ENCODE measurements around the gene STAC2. TPM values are rescaled to one million over a fixed set of nuclear protein-coding genes. Genes with fewer than 3 reads are reported as not detected.

STAC2 gene
- total and polyA plus RNA-seq, 5 donors from 2014 or later, result not detected

- H3K4me1 ChIP-seq (ENCODE audit: control insufficient read depth, insufficient read depth, low read length, poor library complexity, severe bottlenecking), result peaks cover 3% of the 10 kb centered on the region
- H3K4me1 Mint-ChIP-seq, result peaks cover 0 to 26% (median 3%) of the 10 kb centered on the region in 4 donors
- DNase-seq (peak; percentile 59 to 76 (median 71)), ATAC-seq (ENCODE audit: low read depth in 2 of 2) (peak; percentile 62 to 72)
- H3K27ac Mint-ChIP-seq, result peak overlapping the region in 1 of 3 donors; percentile 38
- no peaks in the 10 kb centered on the region for H3K9me3 Mint-ChIP-seq
- H3K27me3 Mint-ChIP-seq, result peaks cover 9% of the 10 kb centered on the region
- H3K4me3 ChIP-seq (ENCODE audit: low read depth, low read length), result no peak overlapping the region
- H3K27ac ChIP-seq (ENCODE audit: insufficient read depth, low read length, poor library complexity, severe bottlenecking), result no peak overlapping the region
- H3K9me3 ChIP-seq (ENCODE audit: control insufficient read depth in 2 of 2, low read length in 2 of 2), result no peaks in the 10 kb centered on the region
- H3K36me3 Mint-ChIP-seq, result peaks cover 15% of the 10 kb centered on the region
- H3K4me3 Mint-ChIP-seq, result no peak overlapping the region
- no peaks in the 10 kb centered on the region for H3K27me3 ChIP-seq (ENCODE audit: control insufficient read depth, insufficient read depth, low read length)
- peaks cover 15% of the 10 kb centered on the region for H3K36me3 ChIP-seq (ENCODE audit: control insufficient read depth, insufficient read depth, low read length)
Observed at GRCh38 chr17:39174920-39175694, 50.6 kb downstream of the STAC2 start.

GRCh38 chr17:39173526-39174274, 52.0 kb downstream of the STAC2 start:
- Mint-ChIP-seq H3K27me3 (peaks cover 18% of the 10 kb centered on the region), H3K9me3 (no peaks in the 10 kb centered on the region), H3K4me1 (peaks cover 0 to 26% (median 3%) of the 10 kb centered on the region in 4 donors), H3K27ac (peak overlapping the region in 1 of 3 donors; percentile 75), H3K36me3 (peaks cover 15% of the 10 kb centered on the region), H3K4me3 (no peak overlapping the region)
- H3K4me1 ChIP-seq (ENCODE audit: control insufficient read depth, insufficient read depth, low read length, poor library complexity, severe bottlenecking), result peaks cover 3% of the 10 kb centered on the region
- no peak overlapping the region for H3K27ac ChIP-seq (ENCODE audit: insufficient read depth, low read length, poor library complexity, severe bottlenecking)
- H3K36me3 ChIP-seq (ENCODE audit: control insufficient read depth, insufficient read depth, low read length), result peaks cover 14% of the 10 kb centered on the region
- no peak for ATAC-seq (ENCODE audit: low read depth in 2 of 2)
- no peak for DNase-seq
- no peak overlapping the region for H3K4me3 ChIP-seq (ENCODE audit: low read depth, low read length)
- H3K9me3 ChIP-seq (ENCODE audit: control insufficient read depth in 2 of 2, low read length in 2 of 2), result no peaks in the 10 kb centered on the region
- H3K27me3 ChIP-seq (ENCODE audit: control insufficient read depth, insufficient read depth, low read length), result no peaks in the 10 kb centered on the region

- Mint-ChIP-seq H3K9me3 (peaks cover 0 to 1% (median 0%) of the 10 kb centered on the region in 7 donors), H3K4me1 (peaks cover 0 to 26% (median 3%) of the 10 kb centered on the region in 4 donors), H3K27me3 (peaks cover 23% of the 10 kb centered on the region), H3K4me3 (no peak overlapping the region), H3K36me3 (peaks cover 14% of the 10 kb centered on the region), H3K27ac (peak overlapping the region in 1 of 3 donors; percentile 75)
- DNase-seq, result peak in 1 of 3 donors; percentile 29
- peaks cover 11% of the 10 kb centered on the region for H3K36me3 ChIP-seq (ENCODE audit: control insufficient read depth, insufficient read depth, low read length)
- H3K9me3 ChIP-seq (ENCODE audit: control insufficient read depth in 2 of 2, low read length in 2 of 2), result no peaks in the 10 kb centered on the region
- no peak for ATAC-seq (ENCODE audit: low read depth in 2 of 2)
- H3K27me3 ChIP-seq (ENCODE audit: control insufficient read depth, insufficient read depth, low read length), result no peaks in the 10 kb centered on the region
- no peak overlapping the region for H3K27ac ChIP-seq (ENCODE audit: insufficient read depth, low read length, poor library complexity, severe bottlenecking)
- peaks cover 3% of the 10 kb centered on the region for H3K4me1 ChIP-seq (ENCODE audit: control insufficient read depth, insufficient read depth, low read length, poor library complexity, severe bottlenecking)
- no peak overlapping the region for H3K4me3 ChIP-seq (ENCODE audit: low read depth, low read length)
Observed at GRCh38 chr17:39173080-39173479, 52.7 kb downstream of the STAC2 start.

GRCh38 chr17:39171933-39172332, 53.8 kb downstream of the STAC2 start:
- DNase-seq, result no peak
- peaks cover 30% of the 10 kb centered on the region for H3K27me3 Mint-ChIP-seq

GRCh38 chr17:39170558-39170957, 55.2 kb downstream of the STAC2 start:
- Mint-ChIP-seq H3K9me3 (peaks cover 0 to 1% (median 0%) of the 10 kb centered on the region in 7 donors), H3K27me3 (peaks cover 37% of the 10 kb centered on the region), H3K27ac (no peak overlapping the region), H3K36me3 (no peaks in the 10 kb centered on the region), H3K4me3 (no peak overlapping the region), H3K4me1 (peaks cover 0 to 31% (median 8%) of the 10 kb centered on the region in 4 donors)
- DNase-seq, result no peak
- Histone ChIP-seq H3K9me3 (ENCODE audit: control insufficient read depth in 2 of 2, low read length in 2 of 2) (no peaks in the 10 kb centered on the region), H3K4me3 (ENCODE audit: low read depth, low read length) (no peak overlapping the region), H3K27ac (ENCODE audit: insufficient read depth, low read length, poor library complexity, severe bottlenecking) (no peak overlapping the region), H3K36me3 (ENCODE audit: control insufficient read depth, insufficient read depth, low read length) (no peaks in the 10 kb centered on the region), H3K27me3 (ENCODE audit: control insufficient read depth, insufficient read depth, low read length) (peaks cover 16% of the 10 kb centered on the region), H3K4me1 (ENCODE audit: control insufficient read depth, insufficient read depth, low read length, poor library complexity, severe bottlenecking) (peaks cover 6% of the 10 kb centered on the region)
- ATAC-seq (ENCODE audit: low read depth in 2 of 2), result no peak

More at GRCh38 chr17:39171933-39172332, 53.8 kb downstream of the STAC2 start:
- no peak overlapping the region for H3K27ac ChIP-seq (ENCODE audit: insufficient read depth, low read length, poor library complexity, severe bottlenecking)
- H3K36me3 ChIP-seq (ENCODE audit: control insufficient read depth, insufficient read depth, low read length), result peaks cover 5% of the 10 kb centered on the region
- H3K27me3 ChIP-seq (ENCODE audit: control insufficient read depth, insufficient read depth, low read length), result peaks cover 6% of the 10 kb centered on the region
- H3K27ac Mint-ChIP-seq, result peak overlapping the region in 1 of 3 donors; percentile 13
- H3K36me3 Mint-ChIP-seq, result peaks cover 6% of the 10 kb centered on the region
- no peak overlapping the region for H3K4me3 ChIP-seq (ENCODE audit: low read depth, low read length)
- H3K9me3 ChIP-seq (ENCODE audit: control insufficient read depth in 2 of 2, low read length in 2 of 2), result no peaks in the 10 kb centered on the region
- H3K9me3 Mint-ChIP-seq, result peaks cover 0 to 1% (median 0%) of the 10 kb centered on the region in 7 donors
- H3K4me1 ChIP-seq (ENCODE audit: control insufficient read depth, insufficient read depth, low read length, poor library complexity, severe bottlenecking), result peaks cover 3% of the 10 kb centered on the region
- no peak overlapping the region for H3K4me3 Mint-ChIP-seq
- H3K4me1 Mint-ChIP-seq, result peaks cover 0 to 26% (median 7%) of the 10 kb centered on the region in 4 donors
- no peak for ATAC-seq (ENCODE audit: low read depth in 2 of 2)

GRCh38 chr17:39170109-39170508, 55.6 kb downstream of the STAC2 start:
- peaks cover 40% of the 10 kb centered on the region for H3K27me3 Mint-ChIP-seq
- H3K9me3 Mint-ChIP-seq, result peaks cover 0 to 1% (median 0%) of the 10 kb centered on the region in 7 donors
- H3K9me3 ChIP-seq (ENCODE audit: control insufficient read depth in 2 of 2, low read length in 2 of 2), result no peaks in the 10 kb centered on the region
- ATAC-seq (ENCODE audit: low read depth in 2 of 2) (no peak), DNase-seq (no peak)
- no peak overlapping the region for H3K4me3 ChIP-seq (ENCODE audit: low read depth, low read length)
- no peak overlapping the region for H3K27ac Mint-ChIP-seq
- peaks cover 10% of the 10 kb centered on the region for H3K4me1 ChIP-seq (ENCODE audit: control insufficient read depth, insufficient read depth, low read length, poor library complexity, severe bottlenecking)
- H3K4me1 Mint-ChIP-seq, result peaks cover 0 to 30% (median 7%) of the 10 kb centered on the region in 4 donors
- no peak overlapping the region for H3K27ac ChIP-seq (ENCODE audit: insufficient read depth, low read length, poor library complexity, severe bottlenecking)
- H3K36me3 ChIP-seq (ENCODE audit: control insufficient read depth, insufficient read depth, low read length), result no peaks in the 10 kb centered on the region
- H3K36me3 Mint-ChIP-seq, result no peaks in the 10 kb centered on the region
- no peak overlapping the region for H3K4me3 Mint-ChIP-seq
- H3K27me3 ChIP-seq (ENCODE audit: control insufficient read depth, insufficient read depth, low read length), result peaks cover 16% of the 10 kb centered on the region

GRCh38 chr17:39169518-39169917, 56.2 kb downstream of the STAC2 start:
- Mint-ChIP-seq H3K27me3 (peaks cover 46% of the 10 kb centered on the region), H3K27ac (no peak overlapping the region), H3K4me3 (no peak overlapping the region), H3K9me3 (peaks cover 0 to 2% (median 0%) of the 10 kb centered on the region in 7 donors), H3K36me3 (no peaks in the 10 kb centered on the region), H3K4me1 (peaks cover 0 to 30% (median 10%) of the 10 kb centered on the region in 4 donors)
- ATAC-seq (ENCODE audit: low read depth in 2 of 2), result no peak
- no peaks in the 10 kb centered on the region for H3K9me3 ChIP-seq (ENCODE audit: control insufficient read depth in 2 of 2, low read length in 2 of 2)
- no peak for DNase-seq
- no peak overlapping the region for H3K4me3 ChIP-seq (ENCODE audit: low read depth, low read length)
- no peaks in the 10 kb centered on the region for H3K36me3 ChIP-seq (ENCODE audit: control insufficient read depth, insufficient read depth, low read length)
- no peak overlapping the region for H3K27ac ChIP-seq (ENCODE audit: insufficient read depth, low read length, poor library complexity, severe bottlenecking)
- peaks cover 16% of the 10 kb centered on the region for H3K27me3 ChIP-seq (ENCODE audit: control insufficient read depth, insufficient read depth, low read length)
- peaks cover 16% of the 10 kb centered on the region for H3K4me1 ChIP-seq (ENCODE audit: control insufficient read depth, insufficient read depth, low read length, poor library complexity, severe bottlenecking)

All from CD4-positive, CD25-positive, alpha-beta regulatory T cell (primary cell).